Measurements from ENCODE around the gene TRIO.

Gene TRIO

GRCh38 chr5:14242447-14242846 is 99.3 kb downstream of the TRIO start:
- no peak for ATAC-seq (replicated peaks)
- H3K36me3 Mint-ChIP-seq (ENCODE audit: insufficient read depth): no peaks in the 10 kb centered on the region
- no peak overlapping the region for H3K27ac Mint-ChIP-seq
- no peaks in the 10 kb centered on the region for H3K4me1 Mint-ChIP-seq (ENCODE audit: low read depth in 2 of 2)
- no peak for DNase-seq
- no peaks in the 10 kb centered on the region for H3K9me3 Mint-ChIP-seq
- peaks cover 0 to 12% of the 10 kb centered on the region in 2 donors for H3K27me3 Mint-ChIP-seq
- H3K4me3 Mint-ChIP-seq: no peak overlapping the region

DNA sequence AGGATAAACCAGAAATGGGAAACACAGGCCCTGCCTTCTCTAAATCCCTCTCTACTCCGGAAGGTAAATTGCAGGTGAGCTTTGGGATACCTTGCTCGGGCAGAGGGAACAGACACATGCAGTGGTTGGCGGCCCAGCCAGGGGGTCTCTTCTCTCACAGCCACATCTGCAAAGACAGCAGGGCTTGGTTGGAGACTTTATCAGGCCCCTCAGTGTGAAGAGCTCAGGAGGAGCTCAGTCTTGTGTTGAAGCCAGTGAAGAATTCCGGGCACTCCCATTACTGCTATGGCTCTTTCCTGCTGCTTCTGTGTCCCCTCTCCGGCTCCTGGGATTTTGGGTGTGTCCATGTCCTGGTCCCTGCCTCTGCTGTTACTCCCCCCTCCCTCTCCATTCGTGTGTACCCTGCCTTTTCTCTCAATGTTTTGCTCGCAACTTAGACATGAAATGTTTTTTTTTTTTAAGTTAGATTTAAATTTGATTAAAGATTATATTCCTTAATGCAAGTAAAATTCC is 99.8 kb downstream of the TRIO start:
- ATAC-seq (replicated peaks) (no peak), DNase-seq (no peak)
- Mint-ChIP-seq H3K27me3 (peaks cover 0 to 12% of the 10 kb centered on the region in 2 donors), H3K36me3 (ENCODE audit: insufficient read depth) (no peaks in the 10 kb centered on the region), H3K4me3 (no peak overlapping the region), H3K4me1 (ENCODE audit: low read depth in 2 of 2) (no peaks in the 10 kb centered on the region), H3K9me3 (no peaks in the 10 kb centered on the region), H3K27ac (no peak overlapping the region)

- no peaks in the 10 kb centered on the region for H3K9me3 Mint-ChIP-seq
Observed at GRCh38 chr5:14243766-14244165, 100.6 kb downstream of the TRIO start.

GRCh38 chr5:14244721-14245120 is 101.6 kb downstream of the TRIO start:
- no peaks in the 10 kb centered on the region for H3K36me3 Mint-ChIP-seq (ENCODE audit: insufficient read depth)
- ATAC-seq (replicated peaks): no peak
- H3K27ac Mint-ChIP-seq: no peak overlapping the region
- H3K4me3 Mint-ChIP-seq: no peak overlapping the region
- peaks cover 0 to 24% of the 10 kb centered on the region in 2 donors for H3K27me3 Mint-ChIP-seq
- no peak for DNase-seq
- no peaks in the 10 kb centered on the region for H3K9me3 Mint-ChIP-seq
- H3K4me1 Mint-ChIP-seq (ENCODE audit: low read depth in 2 of 2): no peaks in the 10 kb centered on the region

More at GRCh38 chr5:14243766-14244165, 100.6 kb downstream of the TRIO start:
- DNase-seq (no peak), ATAC-seq (replicated peaks) (no peak)
- no peaks in the 10 kb centered on the region for H3K4me1 Mint-ChIP-seq (ENCODE audit: low read depth in 2 of 2)
- no peak overlapping the region for H3K27ac Mint-ChIP-seq
- no peak overlapping the region for H3K4me3 Mint-ChIP-seq
- no peaks in the 10 kb centered on the region for H3K36me3 Mint-ChIP-seq (ENCODE audit: insufficient read depth)
- H3K27me3 Mint-ChIP-seq: peaks cover 0 to 15% of the 10 kb centered on the region in 2 donors

DNA sequence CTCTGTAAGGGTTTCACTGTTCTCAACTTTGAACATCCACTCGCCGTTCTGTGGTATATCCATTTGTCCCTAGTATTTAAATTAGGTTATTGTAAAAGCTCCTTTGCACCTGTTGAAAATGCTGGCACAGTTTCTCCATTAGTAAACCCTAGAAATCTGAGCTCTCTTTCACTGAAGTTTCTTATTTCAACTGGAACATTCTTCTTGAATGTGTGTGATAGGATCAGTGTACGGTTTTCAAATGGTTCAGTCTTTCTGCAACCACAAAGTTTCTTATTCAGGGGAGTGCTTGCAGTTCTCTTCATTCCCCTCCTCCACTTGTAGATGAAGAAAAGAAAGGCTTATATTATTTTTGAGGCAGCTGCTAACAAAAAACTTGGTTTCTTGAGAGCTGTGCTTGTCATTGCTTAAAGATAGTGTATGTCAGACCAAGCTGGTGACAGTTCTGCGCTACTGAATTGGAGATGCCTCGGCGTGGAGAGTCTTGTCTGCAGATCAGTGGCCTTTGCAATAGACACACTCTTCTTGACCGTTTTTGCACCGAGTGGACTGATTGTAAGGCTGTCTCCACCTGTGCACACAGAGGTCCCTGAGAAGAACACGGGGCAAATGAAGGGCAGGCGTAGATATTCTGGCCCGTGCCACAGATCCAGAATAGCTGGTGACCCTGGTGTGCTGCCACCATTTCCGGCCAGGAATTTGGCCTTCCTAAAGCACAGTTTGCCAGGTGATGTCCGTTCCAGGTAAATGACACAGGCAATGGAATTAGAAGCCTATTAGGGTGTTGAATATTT is 102.2 kb downstream of the TRIO start:
- H3K27ac Mint-ChIP-seq: no peak overlapping the region
- H3K4me3 Mint-ChIP-seq: no peak overlapping the region
- no peak for ATAC-seq (replicated peaks)
- H3K9me3 Mint-ChIP-seq: no peaks in the 10 kb centered on the region
- DNase-seq: no peak
- no peaks in the 10 kb centered on the region for H3K4me1 Mint-ChIP-seq (ENCODE audit: low read depth in 2 of 2)
- peaks cover 0 to 24% of the 10 kb centered on the region in 2 donors for H3K27me3 Mint-ChIP-seq
- H3K36me3 Mint-ChIP-seq (ENCODE audit: insufficient read depth): no peaks in the 10 kb centered on the region

DNA sequence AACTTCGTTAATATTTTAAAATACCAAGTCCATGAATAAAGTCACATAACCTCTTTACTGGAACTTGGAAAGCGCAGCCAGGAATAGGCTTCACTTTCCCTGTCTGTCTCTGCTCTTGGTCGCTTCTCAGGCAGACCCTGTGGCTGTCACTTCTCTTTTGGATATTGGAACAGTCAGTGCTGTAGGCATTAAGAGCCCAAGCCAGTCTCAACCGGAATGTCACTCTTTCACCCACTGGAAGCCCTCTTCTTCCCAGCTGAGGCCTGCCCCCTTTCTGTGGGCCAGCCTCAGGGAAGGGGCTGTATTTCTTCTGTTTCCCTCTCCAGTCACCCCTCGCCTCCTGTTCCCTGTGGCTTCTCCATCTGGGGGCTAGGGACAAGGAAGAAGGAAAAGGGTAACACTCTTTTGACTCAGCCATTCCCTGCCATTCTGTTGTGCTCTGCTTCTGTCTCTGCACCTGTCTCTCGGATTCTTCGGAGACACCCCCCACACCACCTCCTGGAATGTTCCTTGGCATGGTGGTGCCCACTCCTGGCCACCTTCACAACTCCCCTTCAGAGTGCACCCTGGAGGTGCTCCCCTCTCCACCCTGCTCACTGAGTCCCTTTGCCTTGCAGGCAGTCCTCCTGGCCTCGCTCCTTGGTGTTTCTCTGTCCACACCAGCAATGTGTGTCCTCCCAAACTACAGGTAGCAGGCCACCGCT is 103.4 kb downstream of the TRIO start:
- Mint-ChIP-seq H3K36me3 (ENCODE audit: insufficient read depth) (no peaks in the 10 kb centered on the region), H3K9me3 (no peaks in the 10 kb centered on the region), H3K4me1 (ENCODE audit: low read depth in 2 of 2) (peaks cover 0 to under 1% of the 10 kb centered on the region in 2 donors), H3K4me3 (no peak overlapping the region), H3K27me3 (peaks cover 0 to 24% of the 10 kb centered on the region in 2 donors), H3K27ac (no peak overlapping the region)
- DNase-seq (no peak), ATAC-seq (replicated peaks) (no peak)

DNA sequence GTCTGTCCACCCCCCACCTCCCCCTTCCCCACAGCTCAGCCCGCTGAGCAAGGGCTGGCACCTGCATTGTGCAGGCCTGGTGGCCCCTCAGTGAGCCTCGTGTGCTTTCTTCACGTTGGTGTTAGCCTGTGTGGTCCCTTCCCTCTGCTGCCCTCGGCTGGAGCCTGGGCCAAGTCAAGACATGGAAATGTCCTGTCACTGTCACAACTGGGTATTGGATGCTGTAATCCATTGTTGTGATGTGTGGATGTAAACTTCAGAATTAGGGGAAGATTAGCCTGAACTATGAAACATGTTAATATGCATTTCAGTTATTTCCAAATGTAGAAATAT is 103.9 kb downstream of the TRIO start:
- Mint-ChIP-seq H3K36me3 (ENCODE audit: insufficient read depth) (no peaks in the 10 kb centered on the region), H3K4me1 (ENCODE audit: low read depth in 2 of 2) (peaks cover 0 to 2% of the 10 kb centered on the region in 2 donors), H3K4me3 (no peak overlapping the region), H3K27me3 (peaks cover 0 to 24% of the 10 kb centered on the region in 2 donors), H3K9me3 (no peaks in the 10 kb centered on the region), H3K27ac (no peak overlapping the region)
- DNase-seq (no peak), ATAC-seq (replicated peaks) (no peak)

GRCh38 chr5:14249258-14250082 is 106.3 kb downstream of the TRIO start:
- H3K9me3 Mint-ChIP-seq: no peaks in the 10 kb centered on the region
- no peaks in the 10 kb centered on the region for H3K36me3 Mint-ChIP-seq (ENCODE audit: insufficient read depth)
- H3K27me3 Mint-ChIP-seq: peaks cover 0 to 24% of the 10 kb centered on the region in 2 donors
- DNase-seq: no peak
- H3K4me3 Mint-ChIP-seq: no peak overlapping the region
- H3K27ac Mint-ChIP-seq: no peak overlapping the region
- peaks cover 0 to 4% of the 10 kb centered on the region in 2 donors for H3K4me1 Mint-ChIP-seq (ENCODE audit: low read depth in 2 of 2)
- ATAC-seq (replicated peaks): no peak

DNA sequence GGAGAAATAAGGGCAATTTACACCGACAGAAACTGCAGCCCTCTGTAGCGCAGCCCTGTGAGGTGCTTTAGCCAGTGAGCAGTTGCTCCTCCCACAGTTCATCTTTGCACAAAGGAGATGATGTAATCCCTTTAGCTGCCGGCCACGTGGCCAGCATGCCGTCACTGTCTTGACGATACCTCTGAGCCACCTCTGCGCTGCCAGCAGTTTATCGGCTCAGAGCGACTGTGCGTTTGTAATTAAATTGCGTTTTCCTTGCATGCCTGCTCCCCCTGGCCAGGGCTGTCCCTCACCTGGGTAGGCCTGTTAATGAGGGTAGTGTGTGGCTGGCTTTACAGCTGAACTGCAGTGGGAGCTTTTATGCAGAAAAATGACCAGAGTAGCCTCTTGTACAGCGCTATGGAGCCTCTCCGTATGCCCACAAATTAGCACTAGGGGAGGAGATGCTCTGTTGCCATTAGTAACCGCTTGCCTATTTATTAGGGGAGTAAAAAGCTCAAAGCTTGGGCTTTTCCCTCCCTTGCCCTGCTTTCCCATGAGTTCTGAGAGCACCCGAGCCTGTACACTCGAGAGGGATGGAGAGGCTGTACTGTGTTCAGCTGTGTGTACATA is 107.0 kb downstream of the TRIO start:
- Mint-ChIP-seq H3K4me3 (no peak overlapping the region), H3K4me1 (ENCODE audit: low read depth in 2 of 2) (peaks cover 0 to 4% of the 10 kb centered on the region in 2 donors), H3K9me3 (no peaks in the 10 kb centered on the region), H3K27me3 (peaks cover 0 to 24% of the 10 kb centered on the region in 2 donors), H3K36me3 (ENCODE audit: insufficient read depth) (no peaks in the 10 kb centered on the region), H3K27ac (no peak overlapping the region)
- ATAC-seq (replicated peaks): no peak
- no peak for DNase-seq

DNA sequence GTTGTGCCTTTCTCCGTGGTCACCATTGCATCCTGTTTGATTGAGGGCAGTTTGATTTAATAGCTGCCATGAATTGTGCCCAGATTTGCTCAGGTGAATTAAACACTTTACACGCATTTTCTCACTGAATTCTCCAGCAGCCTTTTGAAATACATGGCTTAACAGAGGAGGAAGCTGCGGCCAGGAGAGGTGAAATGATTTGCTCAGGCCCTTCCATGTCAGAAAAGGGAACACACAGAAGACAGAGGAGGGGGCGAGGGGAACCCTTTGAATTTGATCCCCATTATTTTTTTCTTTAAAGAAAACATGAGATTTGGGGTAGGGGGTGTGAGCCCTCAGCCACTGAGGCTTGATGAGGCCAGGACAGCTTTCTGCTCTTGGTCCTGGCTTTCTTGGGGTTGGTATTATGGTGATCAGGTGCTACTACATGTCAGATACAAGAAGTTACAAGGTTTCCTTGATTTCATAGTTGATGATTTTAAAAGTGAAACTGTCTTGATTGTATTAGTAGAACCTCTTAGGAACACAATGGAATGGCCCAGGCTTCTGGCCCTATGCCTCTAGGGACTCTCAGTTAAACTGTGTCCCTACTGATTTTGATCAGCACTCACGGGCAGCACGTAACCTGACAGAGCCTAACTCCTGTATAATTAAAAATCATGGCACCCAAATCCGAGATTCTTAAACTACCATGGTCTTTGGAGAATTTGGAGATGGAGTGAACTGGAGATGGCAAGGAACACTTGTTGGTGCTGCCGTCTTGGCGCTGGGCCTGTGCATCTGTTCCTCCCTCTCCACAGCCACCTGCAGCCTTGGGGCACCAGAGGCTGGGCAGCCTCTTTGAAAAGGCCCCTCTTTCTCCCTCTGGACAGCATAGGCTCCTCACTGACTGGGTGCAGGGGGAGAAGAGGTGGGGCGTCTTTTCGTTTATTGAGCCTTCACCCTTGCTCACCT is 107.9 kb downstream of the TRIO start:
- Mint-ChIP-seq H3K27ac (peak overlapping the region in 1 of 2 donors; percentile 64), H3K4me1 (ENCODE audit: low read depth in 2 of 2) (peaks cover 0 to 4% of the 10 kb centered on the region in 2 donors), H3K36me3 (ENCODE audit: insufficient read depth) (no peaks in the 10 kb centered on the region), H3K27me3 (peaks cover 0 to 24% of the 10 kb centered on the region in 2 donors), H3K4me3 (no peak overlapping the region), H3K9me3 (no peaks in the 10 kb centered on the region)
- DNase-seq (no peak), ATAC-seq (replicated peaks) (no peak)

DNA sequence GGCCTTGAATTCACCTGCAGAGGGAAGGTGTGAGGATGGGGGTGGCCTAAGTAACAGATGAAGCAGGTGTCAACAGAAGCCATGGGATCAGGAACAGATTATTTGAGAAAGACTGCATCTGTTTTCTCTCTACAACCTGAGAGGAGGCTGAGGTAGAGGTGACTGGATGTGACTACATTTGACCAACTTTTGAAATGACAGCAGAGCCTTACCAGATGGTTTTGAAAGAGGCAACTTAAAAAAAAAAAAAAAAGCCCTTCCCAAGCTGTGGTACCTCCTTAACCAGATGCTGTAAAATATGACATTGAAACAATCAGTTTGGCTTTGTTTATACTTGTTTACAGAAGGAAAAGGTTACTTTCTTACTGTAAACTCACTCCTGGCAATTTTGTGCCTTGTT is 108.6 kb downstream of the TRIO start:
- no peak overlapping the region for H3K4me3 Mint-ChIP-seq
- peaks cover 2 to 4% of the 10 kb centered on the region in 2 donors for H3K4me1 Mint-ChIP-seq (ENCODE audit: low read depth in 2 of 2)
- H3K9me3 Mint-ChIP-seq: no peaks in the 10 kb centered on the region
- ATAC-seq (replicated peaks) (no peak), DNase-seq (no peak)
- H3K36me3 Mint-ChIP-seq (ENCODE audit: insufficient read depth): no peaks in the 10 kb centered on the region
- peaks cover 2 to 19% of the 10 kb centered on the region in 2 donors for H3K27me3 Mint-ChIP-seq
- peak overlapping the region in 1 of 2 donors; percentile 64 for H3K27ac Mint-ChIP-seq

- H3K27me3 Mint-ChIP-seq: peaks cover 6 to 12% of the 10 kb centered on the region in 2 donors
- H3K27ac Mint-ChIP-seq: no peak overlapping the region
- no peak for ATAC-seq (replicated peaks)
- no peak for DNase-seq
- H3K4me3 Mint-ChIP-seq: no peak overlapping the region
- no peaks in the 10 kb centered on the region for H3K9me3 Mint-ChIP-seq
- peaks cover 4 to 6% of the 10 kb centered on the region in 2 donors for H3K4me1 Mint-ChIP-seq (ENCODE audit: low read depth in 2 of 2)
- H3K36me3 Mint-ChIP-seq (ENCODE audit: insufficient read depth): no peaks in the 10 kb centered on the region
Observed at GRCh38 chr5:14252793-14253192, 109.7 kb downstream of the TRIO start.

Data from effector memory CD8-positive, alpha-beta T cell (primary cell).